Measurements from ENCODE around the gene LRIG1.

Gene LRIG1

DNA sequence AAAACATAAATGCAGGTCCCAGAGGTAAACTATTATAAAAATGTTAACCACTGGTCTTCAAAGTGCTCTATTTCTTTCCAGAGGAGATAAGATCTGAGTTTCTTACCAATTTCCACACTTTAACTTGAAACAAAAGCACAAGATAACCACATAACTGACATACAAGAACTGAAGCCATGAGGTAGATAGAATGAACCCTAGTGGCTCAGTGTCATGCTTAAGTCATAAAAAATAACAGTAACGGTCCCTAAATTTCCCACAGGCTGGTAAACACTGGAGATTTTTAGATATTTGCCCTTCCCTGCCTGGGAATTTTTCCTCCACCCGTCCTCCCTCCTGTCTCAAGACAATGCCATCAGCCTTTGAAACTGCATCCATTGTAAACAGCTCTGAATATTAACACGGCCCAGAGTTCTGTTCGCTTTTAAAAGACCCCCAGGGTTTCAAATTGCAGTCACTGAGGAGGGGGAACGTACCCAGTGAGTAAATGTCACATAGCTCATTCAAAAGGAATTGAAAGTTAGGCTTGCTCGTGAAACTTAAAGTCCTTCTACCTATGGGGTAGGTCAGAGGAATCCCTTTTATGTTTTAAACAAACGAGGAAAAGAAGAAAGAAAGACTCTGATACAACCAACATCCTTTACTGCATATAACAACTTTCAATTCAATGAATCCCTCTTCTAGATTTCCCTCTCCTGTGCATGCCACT is 5.7 kb downstream of the LRIG1 start:
- peaks cover 0 to 54% (median 20%) of the 10 kb centered on the region in 11 experiments; a peak in 10 of 22 replicates for H4K20me1 ChIP-seq
- H3K27ac ChIP-seq: peak overlapping the region in 5 of 11 experiments; percentile 8 to 91 (median 50); a peak in 8 of 22 replicates
- H3K36me3 ChIP-seq: peaks cover 0 to 5% (median 0%) of the 10 kb centered on the region in 11 experiments; a peak in 3 of 22 replicates
- peak overlapping the region in 5 of 11 experiments; percentile 1 to 96 (median 55); a peak in 10 of 22 replicates for H3K9ac ChIP-seq
- no peaks in the 10 kb centered on the region for H3K27me3 ChIP-seq
- no peak for TF ChIP-seq Cebpa-rat (IDR thresholded peaks at IDR 0.05)
- peaks cover 58 to 93% (median 91%) of the 10 kb centered on the region in 10 experiments for H3K4me1 ChIP-seq
- peak overlapping the region; percentile 40 to 97 (median 90) for H3K4me2 ChIP-seq
- H3K9me3 ChIP-seq (replicated peaks in 1 of 11): no peaks in the 10 kb centered on the region
- H3K4me3 ChIP-seq: peak overlapping the region in 4 of 10 experiments; percentile 9 to 94 (median 43); a peak in 5 of 20 replicates

DNA sequence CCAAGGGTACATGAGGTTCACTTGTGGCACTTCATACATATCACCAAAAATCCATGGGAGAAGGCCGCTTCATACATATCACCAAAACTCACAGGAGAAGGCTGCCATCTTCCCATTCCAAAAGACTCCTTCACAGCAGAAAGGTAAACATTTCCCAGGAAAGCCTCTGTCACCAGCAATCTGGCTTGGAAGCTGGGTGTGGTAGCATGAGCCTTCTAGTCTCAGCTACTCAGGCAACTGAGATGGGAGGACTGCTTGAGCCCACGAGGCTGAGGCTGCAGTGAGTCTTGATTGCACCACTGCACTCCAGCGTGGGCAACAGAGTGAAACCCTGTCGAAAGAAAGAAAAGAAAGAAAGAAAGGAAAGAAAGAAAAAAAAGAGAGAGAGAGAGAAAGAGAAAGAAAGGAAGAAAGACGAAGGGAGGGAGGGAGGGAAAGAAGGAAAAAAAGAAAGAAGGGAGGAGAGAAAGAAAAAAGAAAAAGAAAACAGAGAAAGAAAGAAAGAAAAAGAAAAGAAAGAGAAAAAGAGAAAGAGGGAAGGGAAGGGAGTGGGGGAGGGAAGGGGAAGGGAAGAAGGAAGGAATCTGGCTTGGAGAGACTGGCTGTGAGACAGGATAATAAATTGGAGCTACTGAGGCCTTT is 7.2 kb downstream of the LRIG1 start:
- H3K4me1 ChIP-seq: peaks cover 64 to 100% (median 98%) of the 10 kb centered on the region in 10 experiments
- TF ChIP-seq Cebpa-rat (IDR thresholded peaks at IDR 0.05): no peak
- peaks cover 0 to 5% (median 0%) of the 10 kb centered on the region in 11 experiments; a peak in 3 of 22 replicates for H3K36me3 ChIP-seq
- peak overlapping the region in 3 of 11 experiments; percentile 15 to 41 (median 33); a peak in 4 of 22 replicates for H3K9ac ChIP-seq
- no peak overlapping the region; a peak in 1 of 20 replicates for H3K4me3 ChIP-seq
- H3K27me3 ChIP-seq: no peaks in the 10 kb centered on the region
- peak overlapping the region in 10 of 11 experiments; percentile 72 to 97 (median 94); a peak in 20 of 22 replicates for H3K4me2 ChIP-seq
- H3K27ac ChIP-seq: peak overlapping the region in 7 of 11 experiments; percentile 20 to 87 (median 80); a peak in 12 of 22 replicates
- H3K9me3 ChIP-seq (replicated peaks in 1 of 11): no peaks in the 10 kb centered on the region
- H4K20me1 ChIP-seq: peaks cover 0 to 41% (median 14%) of the 10 kb centered on the region in 11 experiments; a peak in 8 of 22 replicates

- peak overlapping the region in 5 of 11 experiments; percentile 0 to 77 (median 50); a peak in 6 of 22 replicates for H3K9ac ChIP-seq
- TF ChIP-seq Cebpa-rat (IDR thresholded peaks at IDR 0.05): no peak
- H3K27me3 ChIP-seq: no peaks in the 10 kb centered on the region
- H3K4me2 ChIP-seq: peak overlapping the region in 10 of 11 experiments; percentile 9 to 97 (median 92); a peak in 18 of 22 replicates
- H3K27ac ChIP-seq: peak overlapping the region in 6 of 11 experiments; percentile 79 to 87 (median 82); a peak in 12 of 22 replicates
- peaks cover 58 to 100% (median 98%) of the 10 kb centered on the region in 10 experiments for H3K4me1 ChIP-seq
- peaks cover 0 to 32% (median 7%) of the 10 kb centered on the region in 11 experiments; a peak in 8 of 22 replicates for H4K20me1 ChIP-seq
- no peaks in the 10 kb centered on the region for H3K9me3 ChIP-seq (replicated peaks in 1 of 11)
- H3K36me3 ChIP-seq: peaks cover 0 to 5% (median 0%) of the 10 kb centered on the region in 11 experiments; a peak in 3 of 22 replicates
- no peak overlapping the region for H3K4me3 ChIP-seq
Measured at GRCh38 chr3:66492672-66493071, 8.2 kb downstream of the LRIG1 start.

- Histone ChIP-seq H4K20me1 (peaks cover 0 to 26% (median 7%) of the 10 kb centered on the region in 11 experiments; a peak in 8 of 22 replicates), H3K9me3 (replicated peaks in 1 of 11) (no peaks in the 10 kb centered on the region), H3K4me1 (peaks cover 57 to 100% (median 98%) of the 10 kb centered on the region in 10 experiments), H3K9ac (peak overlapping the region in 7 of 11 experiments; percentile 0 to 77 (median 42); a peak in 9 of 22 replicates), H3K4me3 (no peak overlapping the region), H3K27ac (peak overlapping the region in 6 of 11 experiments; percentile 79 to 87 (median 82); a peak in 13 of 22 replicates), H3K4me2 (peak overlapping the region in 8 of 11 experiments; percentile 72 to 97 (median 94); a peak in 16 of 22 replicates), H3K27me3 (no peaks in the 10 kb centered on the region), H3K36me3 (peaks cover 0 to 5% (median 0%) of the 10 kb centered on the region in 11 experiments; a peak in 3 of 22 replicates)
- TF ChIP-seq Cebpa-rat (IDR thresholded peaks at IDR 0.05): no peak
Measured at GRCh38 chr3:66492071-66492470, 8.8 kb downstream of the LRIG1 start.

- H3K4me2 ChIP-seq: peak overlapping the region in 10 of 11 experiments; percentile 74 to 97 (median 93); a peak in 21 of 22 replicates
- H3K9me3 ChIP-seq (replicated peaks in 1 of 11): no peaks in the 10 kb centered on the region
- H3K36me3 ChIP-seq: peaks cover 0 to 5% (median 0%) of the 10 kb centered on the region in 11 experiments; a peak in 3 of 22 replicates
- no peaks in the 10 kb centered on the region for H3K27me3 ChIP-seq
- peak overlapping the region in 9 of 11 experiments; percentile 32 to 87 (median 80); a peak in 18 of 22 replicates for H3K27ac ChIP-seq
- peak overlapping the region in 5 of 10 experiments; percentile 29 to 50 (median 49); a peak in 5 of 20 replicates for H3K4me3 ChIP-seq
- peak overlapping the region in 9 of 11 experiments; percentile 3 to 80 (median 57); a peak in 14 of 22 replicates for H3K9ac ChIP-seq
- TF ChIP-seq Cebpa-rat (IDR thresholded peaks at IDR 0.05): no peak
- H3K4me1 ChIP-seq: peaks cover 57 to 100% (median 98%) of the 10 kb centered on the region in 10 experiments
- H4K20me1 ChIP-seq: peaks cover 0 to 15% (median 5%) of the 10 kb centered on the region in 11 experiments; a peak in 8 of 22 replicates
Measured at GRCh38 chr3:66490984-66491383, 9.8 kb downstream of the LRIG1 start.

- peak overlapping the region in 8 of 10 experiments; percentile 11 to 50 (median 38); a peak in 13 of 20 replicates for H3K4me3 ChIP-seq
- peaks cover 57 to 100% (median 98%) of the 10 kb centered on the region in 10 experiments for H3K4me1 ChIP-seq
- no peaks in the 10 kb centered on the region for H3K27me3 ChIP-seq
- peak overlapping the region in 8 of 11 experiments; percentile 43 to 80 (median 64); a peak in 16 of 22 replicates for H3K9ac ChIP-seq
- H3K36me3 ChIP-seq: peaks cover 0 to 5% (median 0%) of the 10 kb centered on the region in 11 experiments; a peak in 2 of 22 replicates
- no peaks in the 10 kb centered on the region for H3K9me3 ChIP-seq (replicated peaks in 1 of 11)
- H4K20me1 ChIP-seq: peaks cover 0 to 7% (median 0%) of the 10 kb centered on the region in 11 experiments; a peak in 5 of 22 replicates
- peak overlapping the region; percentile 74 to 97 (median 93) for H3K4me2 ChIP-seq
- peak in 4 of 11 experiments; percentile 67 to 88 (median 83); a peak in 8 of 22 replicates for TF ChIP-seq Cebpa-rat (IDR thresholded peaks at IDR 0.05)
- H3K27ac ChIP-seq: peak overlapping the region in 9 of 11 experiments; percentile 32 to 87 (median 80); a peak in 18 of 22 replicates
Measured at GRCh38 chr3:66490214-66490613, 10.6 kb downstream of the LRIG1 start.

DNA sequence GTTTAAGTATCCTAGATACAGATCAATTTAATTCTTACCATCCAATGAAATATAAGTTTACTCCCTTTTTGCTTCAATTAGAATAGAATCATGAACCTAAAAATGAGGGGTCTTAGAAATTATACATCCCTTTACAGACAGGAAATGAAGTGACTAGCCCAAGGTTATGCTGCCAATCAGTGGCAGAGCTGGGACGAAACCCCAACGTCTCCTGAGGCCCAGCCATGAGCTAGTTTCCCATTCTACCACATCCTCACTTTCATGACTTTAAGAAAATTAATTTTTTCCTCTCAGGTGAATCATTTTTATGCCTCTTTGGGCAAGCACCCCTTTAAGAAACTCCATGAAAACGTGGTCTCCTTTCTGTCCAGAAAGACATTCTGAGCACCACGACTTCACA is 11.2 kb downstream of the LRIG1 start:
- Histone ChIP-seq H3K36me3 (peaks cover 0 to 5% (median 0%) of the 10 kb centered on the region in 11 experiments; a peak in 2 of 22 replicates), H3K4me1 (peaks cover 60 to 100% (median 98%) of the 10 kb centered on the region in 10 experiments), H3K9me3 (replicated peaks in 1 of 11) (no peaks in the 10 kb centered on the region), H3K4me3 (peak overlapping the region in 7 of 10 experiments; percentile 20 to 50 (median 41); a peak in 9 of 20 replicates), H3K27me3 (no peaks in the 10 kb centered on the region), H3K27ac (peak overlapping the region in 9 of 11 experiments; percentile 32 to 87 (median 80); a peak in 18 of 22 replicates), H4K20me1 (peaks cover 0 to 4% (median 0%) of the 10 kb centered on the region in 11 experiments; a peak in 3 of 22 replicates), H3K9ac (peak overlapping the region in 8 of 11 experiments; percentile 43 to 80 (median 64); a peak in 13 of 22 replicates), H3K4me2 (peak overlapping the region; percentile 74 to 97 (median 93))
- no peak for TF ChIP-seq Cebpa-rat (IDR thresholded peaks at IDR 0.05)
